AG10803 (cell line): ENCODE data around the gene RFLNA.

Experiments
- DNase-seq: peaks from one replicate; pipeline ENCODE4 v3.0.0; 2010; ENCODE audit warnings: low read depth
- H3K4me3 ChIP-seq: 2 replicates; pipeline ENCODE4 v1.5.1; 2011; ENCODE audit warnings: mild to moderate bottlenecking, low read length, control low read depth
- CTCF ChIP-seq: conservative IDR thresholded peaks from 2 replicates; pipeline ENCODE4 v1.5.1; 2011; ENCODE audit warnings: mild to moderate bottlenecking, low read length, control low read depth, inconsistent platforms

RFLNA gene

GRCh38 chr12:124336742-124337520 lies 42.0 kb downstream of the RFLNA start:
- H3K4me3 ChIP-seq, result no peak overlapping the region
- DNase-seq, result no peak
- no peak for TF ChIP-seq CTCF

- H3K4me3 ChIP-seq, result no peak overlapping the region
- DNase-seq, result no peak
- TF ChIP-seq CTCF, result no peak
Observed at GRCh38 chr12:124337622-124338021, 42.7 kb downstream of the RFLNA start.

GRCh38 chr12:124338448-124338847 lies 43.6 kb downstream of the RFLNA start:
- no peak overlapping the region for H3K4me3 ChIP-seq
- no peak for DNase-seq
- no peak for TF ChIP-seq CTCF

GRCh38 chr12:124338876-124339603 lies 44.1 kb downstream of the RFLNA start:
- H3K4me3 ChIP-seq, result no peak overlapping the region
- no peak for TF ChIP-seq CTCF

GRCh38 chr12:124340080-124340900 lies 45.4 kb downstream of the RFLNA start:
- no peak for TF ChIP-seq CTCF
- DNase-seq, result no peak
- H3K4me3 ChIP-seq, result no peak overlapping the region

More at GRCh38 chr12:124338876-124339603, 44.1 kb downstream of the RFLNA start:
- DNase-seq, result no peak

- no peak for DNase-seq
- no peak overlapping the region for H3K4me3 ChIP-seq
- no peak for TF ChIP-seq CTCF
Observed at GRCh38 chr12:124341645-124342069, 46.8 kb downstream of the RFLNA start.
